GM12878 (cell line): ENCODE measurements around the gene PATL2. TPM values are rescaled to one million over a fixed set of nuclear protein-coding genes. Genes with fewer than 3 reads are reported as not detected.
"Not testable (repeated sequence)": the region's sequence is repeated elsewhere in the genome, so short reads cannot be mapped to it uniquely, and the experiment has no call there.

Experiments used
- ATAC-seq: fragments of 200-7000 bp; cut with Tn5 transposase; 3 replicates; pipeline ENCODE4 v1.9.1; 2020; ENCODE audit warnings: mild to moderate bottlenecking, moderate library complexity
- BruUV-seq: library from RNA; stranded (reverse); fragments of 400-500 nt; replicated peaks from 2 replicates; lab custom pipeline; 2021; lab: Mats Ljungman, UMichigan
- CTCF ChIA-PET: fragments of 300-600 bp; sonication (Branson Sonifier 250); formaldehyde crosslinking; extraction: SDS; loops from one replicate; lab custom pipeline; 2021; ENCODE audit warnings: inconsistent platforms; lab: Yijun Ruan, JAX
- POLR2A ChIA-PET: fragments of 350-600 bp; formaldehyde crosslinking; extraction: SDS; loops from one replicate; lab custom pipeline; 2021; ENCODE audit warnings: inconsistent platforms; lab: Charles Lee
- RAD21 ChIA-PET: fragments of 300-600 bp; sonication (Branson Sonifier 250); formaldehyde crosslinking; loops from one replicate; lab custom pipeline; 2023; ENCODE audit warnings: antibody characterized with exemption; ENCODE audit not compliant: unreplicated experiment; lab: Charles Lee
- SMC1A ChIA-PET: fragments of 300-600 bp; sonication (Branson Sonifier 250); formaldehyde crosslinking; loops from one replicate; lab custom pipeline; 2023; ENCODE audit not compliant: unreplicated experiment, uncharacterized antibody; lab: Charles Lee
- DNase-seq: peaks from one replicate; pipeline ENCODE4 v3.0.0-alpha.2; 2011; ENCODE audit warnings: low read depth, low spot score
- FAIRE-seq: peaks from 3 replicates; lab custom pipeline; 2011; peaks lifted over from hg19 to GRCh38; lab: Jason Lieb, UNC
- H2AFZ ChIP-seq: 2 replicates; pipeline ENCODE4 v1.6.0; 2011; ENCODE audit warnings: low read depth, low read length, control low read depth; ENCODE audit not compliant: control insufficient read depth
- H3K27ac ChIP-seq: 2 replicates; pipeline ENCODE4 v1.5.1; 2011; ENCODE audit warnings: control low read depth; ENCODE audit not compliant: control insufficient read depth, insufficient read depth
- H3K27me3 ChIP-seq, 2 experiments: replicated peaks in 1 of 2; 2 replicates each; pipeline versions ENCODE4 v1.6.0 to v1.6.1; 2011; ENCODE audit warnings: low read length in 1 of 2; ENCODE audit not compliant: control insufficient read depth in 2 of 2, insufficient read depth in 2 of 2
- H3K36me3 ChIP-seq, 2 experiments: 2 replicates each; pipeline ENCODE4 v1.5.1; 2011; ENCODE audit warnings: low read length in 1 of 2; ENCODE audit not compliant: control insufficient read depth in 2 of 2, insufficient read depth in 2 of 2
- H3K4me1 ChIP-seq: 2 replicates; pipeline ENCODE4 v1.6.1; 2011; ENCODE audit warnings: mild to moderate bottlenecking, low read length, moderate library complexity, mixed read lengths; ENCODE audit not compliant: control insufficient read depth, insufficient read depth
- H3K4me2 ChIP-seq: 2 replicates; pipeline ENCODE4 v1.6.0; 2011; ENCODE audit warnings: control low read depth; ENCODE audit not compliant: control insufficient read depth, insufficient read depth
- H3K4me3 ChIP-seq: fragments of 200-600 bp; sonication (generic); 2 replicates; pipeline ENCODE4 v1.5.1; 2016
- H3K79me2 ChIP-seq: 2 replicates; pipeline ENCODE4 v1.6.0; 2011; ENCODE audit warnings: low read length; ENCODE audit not compliant: control insufficient read depth, insufficient read depth
- H3K9ac ChIP-seq: 2 replicates; pipeline ENCODE4 v1.8.0; 2011; ENCODE audit warnings: low read length, control low read depth, mixed read lengths; ENCODE audit not compliant: control insufficient read depth, insufficient read depth
- H3K9me3 ChIP-seq: replicated peaks from 3 replicates; pipeline ENCODE4 v1.5.1; 2011; ENCODE audit warnings: mild to moderate bottlenecking, low read length; ENCODE audit not compliant: control insufficient read depth, insufficient read depth
- H4K20me1 ChIP-seq: 2 replicates; pipeline ENCODE4 v1.6.0; 2011; ENCODE audit not compliant: control insufficient read depth, insufficient read depth
- FOS ChIP-seq: IDR thresholded peaks from 3 replicates; pipeline ENCODE4 v1.6.1; 2011; ENCODE audit warnings: borderline replicate concordance; ENCODE audit not compliant: insufficient read length; ENCODE audit errors: extremely low read depth
- MEF2A ChIP-seq: IDR thresholded peaks from 2 replicates; pipeline ENCODE4 v1.6.1; 2011; ENCODE audit warnings: low read depth, mild to moderate bottlenecking, low read length, moderate library complexity; ENCODE audit not compliant: insufficient read depth
- MTA2 ChIP-seq: fragments of 450-650 bp; IDR thresholded peaks from 2 replicates; pipeline ENCODE4 v1.6.1; 2016; ENCODE audit warnings: low read depth, mild to moderate bottlenecking, moderate library complexity
- NR2C1 ChIP-seq: fragments of 450-650 bp; IDR thresholded peaks from 2 replicates; pipeline ENCODE4 v1.6.1; 2017; ENCODE audit warnings: antibody characterized with exemption, mild to moderate bottlenecking, moderate library complexity
- PBX3 ChIP-seq: IDR thresholded peaks from 2 replicates; pipeline ENCODE4 v1.6.1; 2011; ENCODE audit warnings: mild to moderate bottlenecking, low read depth, low read length, moderate library complexity; ENCODE audit not compliant: insufficient replicate concordance
- RCOR1 ChIP-seq: conservative IDR thresholded peaks from 2 replicates; pipeline ENCODE4 v1.6.1; 2012; ENCODE audit warnings: low read depth, low read length, improper control_type of control experiment
- SPI1 ChIP-seq: IDR thresholded peaks from 2 replicates; pipeline ENCODE4 v1.6.1; 2011; ENCODE audit warnings: low read depth, mild to moderate bottlenecking, low read length, moderate library complexity, borderline replicate concordance; ENCODE audit not compliant: insufficient read depth
- WRNIP1 ChIP-seq: IDR thresholded peaks from 2 replicates; pipeline ENCODE4 v1.6.1; 2011; ENCODE audit warnings: low read depth, low read length, improper control_type of control experiment, borderline replicate concordance
- ZBTB33 ChIP-seq: fragments of 450-650 bp; IDR thresholded peaks from 2 replicates; pipeline ENCODE4 v1.6.1; 2017; ENCODE audit warnings: mild to moderate bottlenecking
- ZSCAN29 ChIP-seq: fragments of 450-650 bp; IDR thresholded peaks from 2 replicates; pipeline ENCODE4 v1.6.1; 2017; ENCODE audit warnings: mild to moderate bottlenecking, moderate library complexity
- ZZZ3 ChIP-seq: IDR thresholded peaks from 2 replicates; pipeline ENCODE4 v1.6.1; 2011; ENCODE audit warnings: low read depth; ENCODE audit not compliant: control insufficient read depth, insufficient read length
- WGBS: methylation state at CpG from one replicate; pipeline ENCODE4 v1.1.6; 2016; ENCODE audit warnings: low lambda C conversion rate; ENCODE audit not compliant: insufficient replicate concordance, insufficient coverage; ENCODE audit errors: missing lambda C conversion rate; 5-methylcytosine and 5-hydroxymethylcytosine counted together
- in situ Hi-C: fragments of 300-500 bp; cut with MboI; formaldehyde crosslinking; loops from 9 replicates; pipeline ENCODE4 v1.14.3; 2018; ENCODE audit warnings: mixed read lengths
- intact Hi-C: fragments of 100-400 bp; cut with micrococcal nuclease; formaldehyde crosslinking; loops from one replicate; pipeline ENCODE4 v1.14.2; 2022; ENCODE audit not compliant: unreplicated experiment
- polyA plus RNA-seq, 11 experiments: library from polyadenylated mRNA; depleted of rRNA in 4 of 11; unstranded in 6 of 11; stranded (reverse) in 5 of 11; fragments of >200 nt; fragmentation: Nextera tagmentation in 4 of 11; fragmentation: Illumina TruSeq in 1 of 11; extraction: Ambion mirVana in 4 of 11; extraction: Trizol in 1 of 11; gene quantifications; 1 replicate in 1 of 11; 2 replicates in 10 of 11; pipeline versions ENCODE4 v1.2.1 to v1.2.3, GENCODE V29; 2011 to 2016; ENCODE audit warnings: inconsistent platforms in 2 of 11, missing spikeins in 2 of 11, low read depth in 1 of 11
- total RNA-seq, 4 experiments: library from RNA; depleted of rRNA in 3 of 4; stranded (reverse); fragments of >200 nt in 3 of 4; fragmentation: Illumina TruSeq in 1 of 4; extraction: Trizol in 1 of 4; gene quantifications; 2 replicates each; pipeline versions ENCODE4 v1.2.1 to v1.2.3, GENCODE V29; 2013 to 2021
- TF ChIP-seq, protein P1 (sequence below): IDR thresholded peaks from 2 replicates; pipeline ENCODE4 v1.6.1; 2011; ENCODE audit warnings: borderline replicate concordance, low read depth, mild to moderate bottlenecking, moderate library complexity, mixed read lengths, low read length; ENCODE audit not compliant: insufficient read depth; ENCODE audit errors: extremely low read length

PATL2 gene
- total and polyA plus RNA-seq, 10 of the 15 experiments (the other 5 are each of a cell fraction or from before 2014, with no cell fraction given) = 4.2 to 16.2 (median 12.1) TPM

GRCh38 chr15:44625286-44625685 is 85.8 kb downstream of the PATL2 start:
- ChIA-PET SMC1A (interaction anchor here (0.6 kb wide), 1 partner anchor 112 kb away, joined by 5 read pairs; no protein-coding TSS in a partner anchor), RAD21 (interaction anchor here (0.7 kb wide), 1 partner anchor 113 kb away, joined by 4 read pairs; no protein-coding TSS in a partner anchor), POLR2A (interaction anchor here (0.6 to 1.0 kb wide), 3 partner anchors 9 to 162 kb away, joined by 3 to 4 read pairs (median 4); no protein-coding TSS in a partner anchor), CTCF (interaction anchor here (1.2 kb wide), 1 partner anchor 112 kb away, joined by 3 read pairs; no protein-coding TSS in a partner anchor)
- H3K9ac ChIP-seq, H3K27ac ChIP-seq, H3K27me3 ChIP-seq, BruUV-seq, H3K4me2 ChIP-seq, in situ Hi-C loops, H3K79me2 ChIP-seq, H2AFZ ChIP-seq, H3K4me1 ChIP-seq, H3K4me3 ChIP-seq, H4K20me1 ChIP-seq, H3K9me3 ChIP-seq, DNase-seq, intact Hi-C loops: not testable (repeated sequence)
- peaks cover 3 to 24% of the 10 kb centered on the region in 2 experiments for H3K36me3 ChIP-seq
- 46% methylated on average over 2 of the region's 2 CpGs for WGBS
- peak; percentile 20; the same call in 1 of the 3 replicates for ATAC-seq
- FAIRE-seq = peak; percentile 54
- peak; percentile 26; the same call in 1 of the 2 replicates for TF ChIP-seq SPI1

- Histone ChIP-seq H4K20me1 (no peaks in the 10 kb centered on the region), H3K4me2 (no peak overlapping the region), H3K27ac (no peak overlapping the region), H2AFZ (no peak overlapping the region), H3K27me3 (no peaks in the 10 kb centered on the region), H3K4me1 (no peaks in the 10 kb centered on the region), H3K9ac (no peak overlapping the region), H3K9me3 (no peaks in the 10 kb centered on the region; the same call in 2 of the 3 replicates), H3K4me3 (no peak overlapping the region), H3K36me3 (peaks cover 0 to 24% of the 10 kb centered on the region in 2 experiments; a peak in 3 of 4 replicates), H3K79me2 (no peaks in the 10 kb centered on the region)
- intact Hi-C loops = no loop called here
- no TSS peak for BruUV-seq
- no peak for FAIRE-seq
- RAD21 ChIA-PET = interaction anchor here (1.4 kb wide), 1 partner anchor 114 kb away, joined by 3 read pairs; no protein-coding TSS in a partner anchor
- CTCF ChIA-PET = no interaction called here
- ATAC-seq = no peak
- SMC1A ChIA-PET = no interaction called here
- POLR2A ChIA-PET = no interaction called here
- in situ Hi-C loops = no loop called here
- no peak for DNase-seq
- TF ChIP-seq RCOR1 (no peak), WRNIP1 (no peak), FOS (no peak), ZSCAN29 (no peak), MTA2 (no peak), ZZZ3 (no peak), PBX3 (no peak), NR2C1 (no peak), MEF2A (no peak), ZBTB33 (no peak)
- TF ChIP-seq, protein P1, sequence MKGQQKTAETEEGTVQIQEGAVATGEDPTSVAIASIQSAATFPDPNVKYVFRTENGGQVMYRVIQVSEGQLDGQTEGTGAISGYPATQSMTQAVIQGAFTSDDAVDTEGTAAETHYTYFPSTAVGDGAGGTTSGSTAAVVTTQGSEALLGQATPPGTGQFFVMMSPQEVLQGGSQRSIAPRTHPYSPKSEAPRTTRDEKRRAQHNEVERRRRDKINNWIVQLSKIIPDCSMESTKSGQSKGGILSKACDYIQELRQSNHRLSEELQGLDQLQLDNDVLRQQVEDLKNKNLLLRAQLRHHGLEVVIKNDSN = no peak
Observed at GRCh38 chr15:44623178-44623577, 87.9 kb downstream of the PATL2 start.
